K562 (cell line): ENCODE data around the gene FNBP1. TPM values are rescaled to one million over a fixed set of nuclear protein-coding genes. Genes with fewer than 3 reads are reported as not detected.

Experiments
- DIDO1 ChIP-seq: fragments of 450-650 bp; IDR thresholded peaks from 2 replicates; pipeline ENCODE4 v1.6.1; 2016; ENCODE audit warnings: low read depth, missing biosample characterization, missing genetic modification characterization
- DLX4 ChIP-seq: fragments of 250-450 bp; sonication (Bioruptor Pico); IDR thresholded peaks from 2 replicates; pipeline ENCODE4 v1.6.1; 2021; ENCODE audit warnings: mild to moderate bottlenecking
- ESRRA ChIP-seq: fragments of 450-650 bp; IDR thresholded peaks from 2 replicates; pipeline ENCODE4 v1.6.1; 2014; ENCODE audit warnings: low read depth, mild to moderate bottlenecking, moderate library complexity, borderline replicate concordance
- EZH2 ChIP-seq: IDR thresholded peaks from 2 replicates; pipeline ENCODE4 v1.6.1; 2012; ENCODE audit warnings: low read depth, mild to moderate bottlenecking, inconsistent platforms, low read length, borderline replicate concordance
- HDAC3 ChIP-seq: fragments of 450-650 bp; IDR thresholded peaks from 2 replicates; pipeline ENCODE4 v1.6.1; 2018; ENCODE audit warnings: borderline replicate concordance, mild to moderate bottlenecking, moderate library complexity; ENCODE audit not compliant: partially characterized antibody
- HNRNPK ChIP-seq: fragments of 200-400 bp; formaldehyde crosslinking; IDR thresholded peaks from one replicate; pipeline ENCODE4 v1.6.1; 2018; ENCODE audit warnings: mild to moderate bottlenecking, low read depth, low read length; ENCODE audit not compliant: poor library complexity, severe bottlenecking
- ID3 ChIP-seq, 2 experiments: fragments of 250-450 bp in 1 of 2; fragments of 450-650 bp in 1 of 2; sonication (Bioruptor Pico) in 1 of 2; IDR thresholded peaks; 2 replicates each; pipeline versions ENCODE4 v1.6.1 to v1.8.0; 2016 to 2021; ENCODE audit warnings: mild to moderate bottlenecking in 2 of 2, moderate library complexity in 2 of 2, missing compliant biosample characterization in 1 of 2, missing genetic modification characterization in 1 of 2
- MAFK ChIP-seq: IDR thresholded peaks from 2 replicates; pipeline ENCODE4 v1.6.1; 2011; ENCODE audit warnings: low read length, improper control_type of control experiment
- POLR2AphosphoS5 ChIP-seq: IDR thresholded peaks from 2 replicates; pipeline ENCODE4 v1.6.1; 2011; ENCODE audit warnings: mild to moderate bottlenecking, low read depth, low read length, moderate library complexity; ENCODE audit not compliant: control insufficient read depth, insufficient read depth
- POLR3G ChIP-seq: IDR thresholded peaks from 2 replicates; pipeline ENCODE4 v1.6.1; 2011; ENCODE audit not compliant: insufficient read length, insufficient replicate concordance; ENCODE audit errors: extremely low read depth
- XRCC4 ChIP-seq: IDR thresholded peaks from one replicate; pipeline ENCODE4 v1.6.1; 2011; ENCODE audit not compliant: insufficient read depth, insufficient read length; ENCODE audit errors: extremely low read depth
- ZNF263 ChIP-seq: sonication (generic); formaldehyde crosslinking; IDR thresholded peaks from 2 replicates; pipeline ENCODE4 v1.8.0; 2022; ENCODE audit warnings: mild to moderate bottlenecking, missing genetic modification reagents, borderline replicate concordance
- polyA plus RNA-seq, 8 experiments: library from polyadenylated mRNA; depleted of rRNA in 4 of 8; stranded (reverse) in 5 of 8; unstranded in 3 of 8; fragments of >200 nt; fragmentation: Nextera tagmentation in 2 of 8; fragmentation: Illumina TruSeq in 1 of 8; extraction: Ambion mirVana in 2 of 8; extraction: Trizol in 1 of 8; gene quantifications; 2 replicates each; pipeline versions ENCODE4 v1.2.1 to v1.2.3, GENCODE V29; 2011 to 2014; ENCODE audit warnings: inconsistent platforms in 1 of 8, missing spikeins in 1 of 8
- total RNA-seq, 7 experiments: library from RNA; depleted of rRNA in 6 of 7; stranded (reverse); fragments of >200 nt in 6 of 7; fragmentation: Illumina TruSeq in 2 of 7; extraction: Trizol in 2 of 7; gene quantifications; 2 replicates each; pipeline versions ENCODE4 v1.2.1 to v1.2.3, GENCODE V29; 2011 to 2021; ENCODE audit warnings: low replicate concordance in 1 of 7
- TF ChIP-seq, protein P1 (sequence below): fragments of 450-650 bp; IDR thresholded peaks from 2 replicates; pipeline ENCODE4 v1.6.1; 2017; ENCODE audit warnings: antibody characterized with exemption
- TF ChIP-seq, protein P2 (sequence below): fragments of 450-650 bp; formaldehyde crosslinking; IDR thresholded peaks from 2 replicates; pipeline ENCODE4 v1.4.0; 2022; ENCODE audit warnings: missing genetic modification characterization
- TF ChIP-seq, protein P3 (sequence below): fragments of 450-650 bp; formaldehyde crosslinking; IDR thresholded peaks from 2 replicates; pipeline ENCODE4 v1.4.0; 2022; ENCODE audit warnings: mild to moderate bottlenecking, moderate library complexity
- TF ChIP-seq, protein P4 (sequence below): fragments of 450-650 bp; conservative IDR thresholded peaks from 2 replicates; pipeline ENCODE4 v1.6.1; 2016; ENCODE audit warnings: missing genetic modification characterization, low read depth, mild to moderate bottlenecking, missing compliant biosample characterization, moderate library complexity
- TF ChIP-seq, protein P5 (sequence below): sonication (generic); formaldehyde crosslinking; IDR thresholded peaks from 2 replicates; pipeline ENCODE4 v1.8.0; 2022; ENCODE audit warnings: missing genetic modification reagents, mild to moderate bottlenecking, borderline replicate concordance

The FNBP1 gene
- total and polyA plus RNA-seq, 9 of the 15 experiments (the other 6 are each of a cell fraction or from before 2014, with no cell fraction given): 1.8 to 14.9 (median 7.6) TPM

GRCh38 chr9:129885018-129885669, 157.8 kb downstream of the FNBP1 start (continued):
- TF ChIP-seq, protein P1, sequence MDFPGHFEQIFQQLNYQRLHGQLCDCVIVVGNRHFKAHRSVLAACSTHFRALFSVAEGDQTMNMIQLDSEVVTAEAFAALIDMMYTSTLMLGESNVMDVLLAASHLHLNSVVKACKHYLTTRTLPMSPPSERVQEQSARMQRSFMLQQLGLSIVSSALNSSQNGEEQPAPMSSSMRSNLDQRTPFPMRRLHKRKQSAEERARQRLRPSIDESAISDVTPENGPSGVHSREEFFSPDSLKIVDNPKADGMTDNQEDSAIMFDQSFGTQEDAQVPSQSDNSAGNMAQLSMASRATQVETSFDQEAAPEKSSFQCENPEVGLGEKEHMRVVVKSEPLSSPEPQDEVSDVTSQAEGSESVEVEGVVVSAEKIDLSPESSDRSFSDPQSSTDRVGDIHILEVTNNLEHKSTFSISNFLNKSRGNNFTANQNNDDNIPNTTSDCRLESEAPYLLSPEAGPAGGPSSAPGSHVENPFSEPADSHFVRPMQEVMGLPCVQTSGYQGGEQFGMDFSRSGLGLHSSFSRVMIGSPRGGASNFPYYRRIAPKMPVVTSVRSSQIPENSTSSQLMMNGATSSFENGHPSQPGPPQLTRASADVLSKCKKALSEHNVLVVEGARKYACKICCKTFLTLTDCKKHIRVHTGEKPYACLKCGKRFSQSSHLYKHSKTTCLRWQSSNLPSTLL: no peak
- no peak for TF ChIP-seq HDAC3
- TF ChIP-seq, protein P2, sequence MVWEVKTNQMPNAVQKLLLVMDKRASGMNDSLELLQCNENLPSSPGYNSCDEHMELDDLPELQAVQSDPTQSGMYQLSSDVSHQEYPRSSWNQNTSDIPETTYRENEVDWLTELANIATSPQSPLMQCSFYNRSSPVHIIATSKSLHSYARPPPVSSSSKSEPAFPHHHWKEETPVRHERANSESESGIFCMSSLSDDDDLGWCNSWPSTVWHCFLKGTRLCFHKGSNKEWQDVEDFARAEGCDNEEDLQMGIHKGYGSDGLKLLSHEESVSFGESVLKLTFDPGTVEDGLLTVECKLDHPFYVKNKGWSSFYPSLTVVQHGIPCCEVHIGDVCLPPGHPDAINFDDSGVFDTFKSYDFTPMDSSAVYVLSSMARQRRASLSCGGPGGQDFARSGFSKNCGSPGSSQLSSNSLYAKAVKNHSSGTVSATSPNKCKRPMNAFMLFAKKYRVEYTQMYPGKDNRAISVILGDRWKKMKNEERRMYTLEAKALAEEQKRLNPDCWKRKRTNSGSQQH (CRISPR knock-in tag): peak; percentile 11; the same call in 1 of the 2 replicates
- TF ChIP-seq HNRNPK: no peak
- no peak for TF ChIP-seq ESRRA
- no peak for TF ChIP-seq POLR2AphosphoS5
- TF ChIP-seq POLR3G: no peak
- no peak for TF ChIP-seq EZH2
- no peak for TF ChIP-seq DLX4 (CRISPR knock-in tag)
- TF ChIP-seq, protein P3, sequence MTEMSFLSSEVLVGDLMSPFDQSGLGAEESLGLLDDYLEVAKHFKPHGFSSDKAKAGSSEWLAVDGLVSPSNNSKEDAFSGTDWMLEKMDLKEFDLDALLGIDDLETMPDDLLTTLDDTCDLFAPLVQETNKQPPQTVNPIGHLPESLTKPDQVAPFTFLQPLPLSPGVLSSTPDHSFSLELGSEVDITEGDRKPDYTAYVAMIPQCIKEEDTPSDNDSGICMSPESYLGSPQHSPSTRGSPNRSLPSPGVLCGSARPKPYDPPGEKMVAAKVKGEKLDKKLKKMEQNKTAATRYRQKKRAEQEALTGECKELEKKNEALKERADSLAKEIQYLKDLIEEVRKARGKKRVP (CRISPR knock-in tag): no peak
- TF ChIP-seq, protein P4, sequence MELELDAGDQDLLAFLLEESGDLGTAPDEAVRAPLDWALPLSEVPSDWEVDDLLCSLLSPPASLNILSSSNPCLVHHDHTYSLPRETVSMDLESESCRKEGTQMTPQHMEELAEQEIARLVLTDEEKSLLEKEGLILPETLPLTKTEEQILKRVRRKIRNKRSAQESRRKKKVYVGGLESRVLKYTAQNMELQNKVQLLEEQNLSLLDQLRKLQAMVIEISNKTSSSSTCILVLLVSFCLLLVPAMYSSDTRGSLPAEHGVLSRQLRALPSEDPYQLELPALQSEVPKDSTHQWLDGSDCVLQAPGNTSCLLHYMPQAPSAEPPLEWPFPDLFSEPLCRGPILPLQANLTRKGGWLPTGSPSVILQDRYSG (tag): no peak
- no peak for TF ChIP-seq MAFK
- TF ChIP-seq ZNF263: no peak
- TF ChIP-seq ID3 (CRISPR knock-in tag; IDR thresholded peaks at IDR 0.05): no peak
- no peak for TF ChIP-seq ID3 (tag; IDR thresholded peaks at IDR 0.05)
- TF ChIP-seq XRCC4: no peak
- no peak for TF ChIP-seq DIDO1 (tag)
- TF ChIP-seq, protein P5, sequence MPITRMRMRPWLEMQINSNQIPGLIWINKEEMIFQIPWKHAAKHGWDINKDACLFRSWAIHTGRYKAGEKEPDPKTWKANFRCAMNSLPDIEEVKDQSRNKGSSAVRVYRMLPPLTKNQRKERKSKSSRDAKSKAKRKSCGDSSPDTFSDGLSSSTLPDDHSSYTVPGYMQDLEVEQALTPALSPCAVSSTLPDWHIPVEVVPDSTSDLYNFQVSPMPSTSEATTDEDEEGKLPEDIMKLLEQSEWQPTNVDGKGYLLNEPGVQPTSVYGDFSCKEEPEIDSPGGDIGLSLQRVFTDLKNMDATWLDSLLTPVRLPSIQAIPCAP (CRISPR knock-in tag): no peak
